GM06990 (cell line): ENCODE data around the gene FRMD6.

Source experiments
- DNase-seq: peaks from one replicate; pipeline ENCODE4 v3.0.0-alpha.2; 2011; ENCODE audit not compliant: insufficient read length; ENCODE audit errors: extremely low read depth
- H3K27me3 ChIP-seq: replicated peaks from 2 replicates; pipeline ENCODE4 v1.6.0; 2011; ENCODE audit warnings: low read length; ENCODE audit not compliant: control insufficient read depth, insufficient read depth
- H3K36me3 ChIP-seq: 2 replicates; pipeline ENCODE4 v1.5.1; 2011; ENCODE audit warnings: low read length; ENCODE audit not compliant: control insufficient read depth, insufficient read depth
- H3K4me3 ChIP-seq: replicated peaks from 2 replicates; pipeline ENCODE4 v1.5.1; 2011; ENCODE audit warnings: low read depth, mild to moderate bottlenecking, control low read depth, low read length
- CTCF ChIP-seq: IDR thresholded peaks from 2 replicates; pipeline ENCODE4 v1.5.1; 2011; ENCODE audit warnings: low read length, control low read depth, mild to moderate bottlenecking, inconsistent platforms; ENCODE audit not compliant: insufficient read depth, poor library complexity, severe bottlenecking

Gene FRMD6

GRCh38 chr14:51776102-51776894, 124.6 kb downstream of the FRMD6 start:
- H3K36me3 ChIP-seq, result no peaks in the 10 kb centered on the region
- peak; percentile 75 for TF ChIP-seq CTCF
- H3K4me3 ChIP-seq, result no peak overlapping the region
- peak; percentile 15 for DNase-seq
- H3K27me3 ChIP-seq, result no peaks in the 10 kb centered on the region

GRCh38 chr14:51780006-51780692, 128.4 kb downstream of the FRMD6 start:
- Histone ChIP-seq H3K36me3 (no peaks in the 10 kb centered on the region), H3K27me3 (no peaks in the 10 kb centered on the region), H3K4me3 (no peak overlapping the region)
- DNase-seq, result peak; percentile 21
- TF ChIP-seq CTCF, result peak; percentile 74
